ENCODE data around the gene TAS1R2.

DNA sequence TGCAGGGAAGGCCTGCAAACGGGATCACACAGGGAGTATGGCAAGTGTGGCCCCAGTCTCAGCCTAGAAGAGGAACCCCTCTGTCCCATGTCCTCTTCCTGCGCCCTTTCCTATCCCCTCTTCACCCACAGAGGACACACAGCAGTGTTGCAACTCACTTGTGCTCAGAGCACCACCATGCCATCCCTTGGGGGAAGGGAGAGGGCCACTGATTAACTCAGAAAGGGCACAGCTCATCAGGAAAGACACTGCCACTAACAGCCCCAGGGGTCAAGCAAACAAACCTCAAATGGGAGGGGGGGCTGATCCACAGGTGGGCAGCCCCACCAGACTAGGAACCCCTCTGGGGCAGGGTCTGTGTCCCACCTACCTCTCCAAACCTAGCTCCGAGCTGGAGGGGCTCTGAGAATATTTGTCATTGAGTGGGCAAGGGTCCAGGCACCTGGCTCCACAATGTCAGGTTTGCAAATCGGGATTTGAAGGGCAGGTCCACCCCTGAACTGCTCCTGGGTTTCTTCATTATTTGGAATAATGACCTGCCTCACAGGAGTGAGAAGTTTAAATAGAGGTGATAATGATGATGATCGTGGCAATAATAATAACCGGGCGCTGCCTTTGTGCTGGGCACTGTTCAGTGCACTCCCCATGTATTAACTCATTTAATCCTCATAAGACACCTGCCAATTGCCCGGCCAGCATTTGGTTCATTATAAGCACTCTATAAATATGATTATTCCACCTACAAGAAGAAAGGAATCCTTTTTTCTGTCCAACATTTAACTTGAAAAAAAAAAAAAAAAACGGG, 41.9 kb upstream of the TAS1R2 start:
- TF ChIP-seq SUZ12 (IDR thresholded peaks at IDR 0.05; ENCODE audit: extremely low read depth, insufficient read depth, insufficient read length): no peak
- TF ChIP-seq ZNF274 (IDR thresholded peaks at IDR 0.05; ENCODE audit: low read depth, low read length): no peak
- no peak for TF ChIP-seq YY1 (IDR thresholded peaks at IDR 0.05; ENCODE audit: insufficient read depth, insufficient read length)
